HG02870 (cell line): ENCODE measurements around the gene VPS37D.
A peak's percentile ranks its signal among the peaks of the same experiment; 100 is the strongest.
"Not testable (repeated sequence)": the region's sequence is repeated elsewhere in the genome, so short reads cannot be mapped to it uniquely, and the experiment has no call there.

Source experiments
- ATAC-seq: cut with Tn5 transposase; IDR thresholded peaks from one replicate; pipeline ENCODE4 v1.9.1; 2021; ENCODE audit warnings: mild to moderate bottlenecking, moderate library complexity; ENCODE audit not compliant: unreplicated experiment

VPS37D gene

DNA sequence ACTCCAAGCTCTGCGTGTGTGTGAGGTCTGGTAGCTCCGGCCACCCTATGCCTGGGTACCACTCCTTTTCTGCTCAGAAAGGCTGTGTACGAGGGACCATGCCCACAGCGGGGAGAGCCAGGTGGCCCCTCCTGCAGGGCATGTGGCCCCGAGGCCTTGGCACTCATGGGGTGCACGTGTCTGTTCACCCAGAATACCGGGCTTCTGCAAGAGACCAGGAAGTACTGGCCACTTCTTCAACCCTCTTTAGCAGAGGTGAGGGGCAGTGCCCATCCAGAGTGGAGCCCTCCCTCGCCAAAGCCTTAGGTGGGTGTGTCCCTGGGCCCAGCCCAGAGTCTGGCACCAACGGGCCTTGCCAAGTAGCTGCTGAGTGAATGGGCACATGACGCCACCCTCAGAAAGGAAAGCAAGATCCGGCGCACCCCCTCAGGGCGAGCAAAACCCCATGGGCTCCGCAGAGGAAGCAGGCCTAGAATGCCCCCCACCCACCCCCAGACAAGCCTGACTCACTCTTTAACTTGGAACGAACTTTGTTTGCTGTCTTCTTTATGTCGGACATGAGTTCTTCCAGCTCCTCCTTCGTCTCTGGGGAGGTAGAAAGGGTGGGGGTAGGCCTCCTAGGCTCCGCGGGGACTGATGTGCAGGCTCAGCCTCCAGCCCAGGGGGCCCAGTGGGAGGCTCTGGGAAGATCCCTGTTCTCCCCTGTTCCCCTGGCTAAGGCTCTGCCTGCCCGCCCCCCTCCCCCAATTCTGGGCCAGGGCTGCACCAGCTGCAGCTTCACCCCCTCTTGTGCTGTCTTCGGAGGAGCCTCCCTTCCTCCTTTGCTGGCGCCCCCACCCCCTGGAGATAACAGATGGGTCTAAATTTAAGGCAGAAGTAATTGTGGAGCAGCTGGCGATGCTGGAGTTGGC is 37.3 kb downstream of the VPS37D start:
- ATAC-seq = no peak

DNA sequence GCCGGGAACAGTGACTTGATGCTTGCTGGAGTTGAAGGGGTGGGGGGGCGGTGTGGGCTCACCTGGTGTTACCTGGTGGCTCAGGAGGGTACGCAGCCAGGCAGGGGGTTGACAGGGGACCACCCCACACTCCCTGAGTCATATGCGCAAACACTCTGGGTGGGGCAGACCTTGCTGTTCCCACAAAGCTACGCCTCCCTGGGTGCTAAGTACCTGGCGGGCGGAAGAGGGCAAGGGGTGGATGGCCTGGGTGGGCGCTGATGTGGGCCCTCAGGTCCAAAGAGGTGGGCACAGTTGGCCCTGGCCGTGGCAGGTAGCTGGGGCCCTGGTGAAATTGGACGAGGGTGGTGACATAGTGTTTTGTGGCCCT is 37.9 kb downstream of the VPS37D start:
- ATAC-seq = no peak

DNA sequence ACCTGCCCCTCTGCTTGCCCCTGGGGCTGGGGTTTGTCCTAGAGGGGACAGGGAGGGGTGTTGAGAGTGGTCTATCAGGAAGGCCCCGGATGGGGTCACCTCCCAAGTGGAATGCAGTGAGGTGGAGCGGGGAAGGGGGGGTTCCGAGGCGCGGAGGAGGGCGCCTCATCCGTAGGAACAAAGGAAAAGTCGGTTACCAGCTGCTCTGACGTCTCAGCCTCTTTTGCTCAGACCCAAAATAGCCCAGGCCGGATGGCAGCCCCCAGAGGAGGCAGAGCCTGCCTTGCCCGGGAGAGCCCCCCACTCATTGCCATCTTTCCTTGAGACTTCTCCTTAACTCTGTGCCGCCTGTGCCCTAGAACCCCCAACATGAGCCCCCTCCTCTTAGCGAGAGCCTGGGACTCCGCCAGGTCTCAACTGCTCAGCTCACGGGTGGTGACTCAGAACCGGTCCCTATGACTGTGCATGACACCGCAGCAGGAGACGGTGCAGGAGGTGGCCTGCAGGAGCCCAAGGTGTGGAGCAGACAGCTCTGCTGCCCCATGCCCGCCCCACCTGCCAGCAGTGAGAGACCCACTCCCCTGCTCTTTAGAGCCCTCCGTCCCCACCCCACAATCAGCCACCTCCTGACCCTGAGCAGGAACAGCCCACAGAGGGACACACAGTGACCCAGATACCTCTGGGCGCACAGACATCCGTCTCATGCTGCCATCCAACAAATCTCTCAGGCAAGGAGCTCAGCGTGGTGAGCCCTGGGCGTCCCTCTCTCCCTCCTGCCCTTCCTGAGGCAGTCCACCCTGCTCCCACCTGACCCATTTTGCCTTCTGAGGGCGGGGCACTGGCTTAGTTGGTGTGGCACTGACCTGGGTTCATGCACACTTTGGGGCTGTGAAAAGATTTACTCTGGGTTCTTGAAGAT is 38.8 kb downstream of the VPS37D start:
- no peak for ATAC-seq

DNA sequence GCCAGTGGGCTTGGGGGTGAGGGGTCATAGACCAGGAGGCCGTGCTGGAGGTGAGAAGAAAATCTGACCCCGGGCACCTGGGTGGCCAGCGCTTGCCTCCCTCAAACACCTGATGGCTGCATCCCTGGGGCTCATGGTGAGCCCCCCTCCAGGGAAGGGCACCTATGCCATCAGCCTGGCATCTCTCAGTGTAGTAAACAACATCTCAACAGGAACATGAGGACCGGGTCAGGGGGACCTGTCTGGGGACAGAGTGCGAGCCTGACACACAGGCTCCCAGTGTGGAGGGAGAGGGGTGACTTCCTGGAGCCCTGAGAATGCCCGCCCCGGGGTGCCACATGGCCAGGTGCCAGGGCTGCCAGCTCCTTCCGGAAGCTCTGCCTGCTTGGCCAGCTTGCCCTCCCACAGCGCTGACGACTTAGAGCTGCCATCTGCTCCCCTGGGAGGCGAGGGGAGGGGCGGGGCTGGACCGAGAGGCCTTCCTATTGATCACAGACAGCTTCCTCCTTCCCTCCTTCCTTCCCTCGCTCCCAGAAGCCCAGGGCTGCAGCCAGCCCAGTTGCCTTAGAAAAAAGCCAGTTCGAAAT is 39.5 kb downstream of the VPS37D start:
- no peak for ATAC-seq

DNA sequence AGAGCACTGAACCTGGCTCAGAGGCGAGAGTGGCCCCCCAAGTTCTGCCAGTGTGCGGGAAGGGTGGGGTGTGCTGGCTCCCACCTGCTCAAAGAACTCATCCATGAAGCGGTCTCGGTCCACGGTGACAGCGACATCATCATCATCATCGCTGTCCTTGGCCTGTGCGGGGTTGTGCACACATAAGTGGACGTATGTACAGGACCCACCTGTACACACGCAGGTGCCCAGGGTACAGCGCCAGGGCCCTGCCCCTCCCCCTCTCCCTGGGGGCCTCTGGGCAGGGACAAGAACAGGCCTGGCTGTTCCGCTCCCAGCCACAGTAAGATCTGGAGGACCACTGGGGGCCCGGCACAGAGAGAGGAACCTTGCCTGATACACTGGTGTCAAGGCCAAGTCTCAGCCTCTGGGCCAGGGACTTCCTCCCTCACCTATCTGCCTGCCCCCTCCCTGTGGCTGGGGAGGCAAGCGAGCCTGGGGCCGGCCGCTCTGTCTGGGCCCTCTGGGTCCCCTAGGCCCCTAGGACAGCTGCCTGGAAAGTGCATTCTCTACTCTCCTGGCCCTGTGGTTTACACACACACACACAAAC is 41.4 kb downstream of the VPS37D start:
- no peak for ATAC-seq

DNA sequence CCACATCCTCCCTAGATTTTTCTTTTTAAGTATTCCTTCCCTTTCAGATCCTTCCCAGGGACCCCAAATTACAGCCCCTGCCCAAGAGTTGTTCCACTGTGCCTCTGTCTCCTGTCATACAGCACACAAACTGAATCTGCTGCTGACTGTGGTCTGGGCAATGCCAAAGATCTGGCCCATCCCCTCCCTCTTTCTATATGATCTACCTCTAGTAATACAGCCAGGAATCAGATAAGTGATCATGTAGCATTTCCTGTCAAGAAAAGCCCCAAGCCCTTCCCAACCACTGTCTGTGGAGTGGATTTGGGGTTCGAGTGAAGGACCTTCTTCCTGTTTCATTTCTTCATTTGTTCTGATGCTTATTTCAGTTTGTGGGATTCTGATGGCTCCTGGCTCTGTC is 45.1 kb downstream of the VPS37D start:
- ATAC-seq = no peak

DNA sequence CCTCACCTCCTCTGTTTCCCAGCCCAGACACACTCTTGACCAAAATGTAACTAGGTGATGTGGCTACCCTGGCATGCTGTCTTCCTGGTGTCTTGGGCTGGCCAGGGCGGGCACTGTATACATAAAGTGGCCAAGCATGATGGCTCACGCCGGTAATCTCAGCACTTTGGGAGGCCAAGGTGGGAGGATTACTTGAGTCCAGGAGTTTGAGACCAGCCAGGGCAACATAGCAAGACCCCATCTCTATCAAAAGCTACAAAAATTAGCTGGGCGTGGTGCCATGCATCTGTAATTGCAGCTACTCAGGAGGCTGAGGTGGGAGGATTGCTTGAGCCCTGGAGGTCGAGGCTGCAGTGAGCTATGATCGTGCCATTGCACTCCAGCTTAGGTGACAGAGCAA is 45.7 kb downstream of the VPS37D start:
- ATAC-seq = not testable (repeated sequence)

DNA sequence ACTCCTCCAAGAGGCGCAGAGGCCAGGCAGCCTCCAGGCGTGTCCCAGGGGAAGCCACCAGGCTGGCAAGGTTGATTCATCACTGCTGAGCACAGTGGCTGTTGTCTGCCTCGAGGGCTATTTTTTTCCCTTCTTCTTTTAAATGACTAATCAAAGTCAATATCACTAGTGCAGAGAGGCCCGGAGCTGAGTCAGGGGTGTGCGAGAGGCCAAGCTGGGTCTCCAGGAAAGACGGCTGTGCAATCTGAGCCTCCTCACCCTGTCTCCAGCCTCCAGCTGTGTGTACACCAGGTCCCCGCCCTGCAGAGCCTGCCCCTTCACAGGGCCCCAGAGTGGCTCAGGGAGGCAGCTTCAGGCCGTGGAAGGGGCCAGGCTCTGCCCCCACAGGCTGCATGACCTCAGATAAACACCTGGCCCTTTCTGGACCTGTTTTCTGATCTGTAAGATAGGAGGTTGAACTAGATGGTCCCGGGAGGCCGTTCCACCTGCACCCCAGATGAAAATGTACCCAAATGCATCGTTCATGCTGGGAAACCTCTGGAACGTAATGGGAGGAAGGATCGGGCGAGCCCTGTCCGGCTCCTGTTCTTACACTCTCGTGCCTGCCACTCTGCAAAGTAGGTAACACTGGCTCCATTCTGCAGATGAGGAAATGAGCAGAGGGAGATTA is 48.2 kb downstream of the VPS37D start:
- ATAC-seq = no peak

DNA sequence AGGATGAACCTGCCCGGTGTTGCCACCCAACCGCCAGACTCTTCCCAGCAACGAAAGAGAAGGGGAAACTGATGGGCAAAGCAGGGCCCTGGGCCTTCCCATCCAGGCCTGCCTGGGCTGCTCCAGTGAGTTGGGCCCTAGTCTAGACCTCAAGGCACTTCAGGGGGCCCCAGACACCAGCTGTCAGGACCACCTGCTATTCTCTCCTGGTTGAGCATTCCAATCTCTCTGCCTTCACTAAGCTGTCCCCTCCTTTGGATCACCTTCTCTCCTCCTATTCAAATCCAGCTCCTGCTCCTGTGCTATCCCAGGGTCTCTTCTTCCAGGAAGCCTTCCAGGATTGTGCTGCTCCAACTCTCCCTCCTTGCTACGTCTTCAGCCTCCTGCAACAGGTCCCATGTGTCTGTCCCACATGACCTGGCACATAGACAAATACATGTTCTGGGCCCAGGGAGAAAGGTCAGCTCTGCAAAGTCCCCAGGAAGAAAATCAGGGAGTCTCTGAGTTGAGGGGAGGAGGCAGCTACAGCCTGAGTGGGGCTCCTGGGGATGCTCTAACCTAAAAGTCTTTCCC is 48.8 kb downstream of the VPS37D start:
- ATAC-seq = no peak

DNA sequence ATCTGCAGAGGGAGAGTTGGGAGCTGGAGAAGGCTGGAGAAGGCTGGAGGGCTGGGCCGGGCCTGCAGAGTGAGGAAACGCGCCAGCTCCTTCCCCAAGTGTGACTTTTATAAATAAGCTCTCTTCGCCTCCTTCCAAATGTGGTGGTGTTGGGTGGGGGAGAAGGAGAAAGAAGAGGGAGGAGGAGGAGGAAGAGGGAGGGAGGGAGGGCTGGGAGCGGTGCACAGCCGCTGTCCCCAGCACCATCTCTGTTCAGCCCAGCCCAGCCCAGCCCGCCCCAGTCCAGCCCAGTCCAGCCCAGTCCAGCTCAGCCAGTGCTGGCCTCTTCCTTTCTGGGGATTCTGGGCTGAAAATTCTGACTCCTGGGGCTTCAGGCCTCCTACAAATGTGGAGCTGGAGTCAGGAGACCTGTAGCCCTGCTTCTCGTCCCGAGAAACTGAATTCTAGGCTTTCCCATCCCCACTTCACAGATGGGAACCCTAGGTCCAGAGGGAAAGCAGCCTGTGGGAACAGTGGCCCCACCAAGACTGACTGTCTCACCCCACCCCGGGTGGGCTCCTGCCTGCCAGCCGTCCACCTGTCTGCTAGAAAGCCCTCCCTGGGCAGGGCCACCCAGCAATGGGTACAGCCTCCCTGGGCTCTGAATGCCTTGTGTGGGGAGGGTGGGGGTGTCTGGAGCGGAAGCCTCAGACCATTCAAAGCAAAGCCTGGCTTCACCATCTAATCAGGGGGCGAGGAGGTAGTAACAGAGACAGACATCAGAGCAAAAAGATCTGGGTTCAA is 49.6 kb downstream of the VPS37D start:
- ATAC-seq = no peak

DNA sequence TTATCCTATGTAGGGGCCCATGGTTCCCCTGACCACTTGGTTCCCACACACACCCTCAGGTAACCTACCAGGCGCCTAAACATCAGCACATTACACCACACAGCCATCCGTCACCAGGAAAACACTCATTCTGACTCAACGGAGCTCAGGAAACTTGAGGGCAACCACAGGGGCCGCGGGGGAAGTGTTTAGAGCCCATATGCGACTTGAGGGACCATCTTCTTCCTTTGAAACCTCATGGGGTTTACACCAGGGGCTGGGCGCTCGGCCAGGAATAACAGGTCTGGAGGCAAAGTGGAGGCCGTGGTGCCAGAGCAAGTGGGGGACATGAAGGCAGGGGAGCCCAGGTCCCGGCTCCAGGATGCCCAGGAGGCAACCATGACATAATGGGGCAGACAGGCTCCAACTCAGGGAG is 50.4 kb downstream of the VPS37D start:
- no peak for ATAC-seq

DNA sequence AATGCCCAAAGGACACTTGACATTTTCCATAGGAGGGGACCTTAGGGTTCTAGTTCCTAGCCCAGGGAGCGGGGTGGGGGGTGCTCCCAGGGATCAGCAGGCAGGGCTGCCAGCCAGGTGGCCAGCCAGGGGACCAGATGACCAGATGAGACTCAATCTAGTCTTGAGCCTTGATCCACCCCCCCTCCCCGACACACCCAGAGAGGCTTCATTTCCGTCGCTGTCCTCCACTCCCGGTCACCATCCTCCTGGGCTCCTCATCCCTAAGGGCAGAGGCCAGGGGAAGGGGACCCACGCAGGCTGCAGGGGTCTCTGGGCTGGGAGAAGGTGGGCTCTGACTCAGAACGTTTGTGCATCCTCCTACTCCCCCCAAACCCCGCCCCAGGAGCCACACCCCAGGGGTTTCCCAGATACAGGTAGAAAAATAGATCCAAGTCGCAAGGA is 50.8 kb downstream of the VPS37D start:
- no peak for ATAC-seq

DNA sequence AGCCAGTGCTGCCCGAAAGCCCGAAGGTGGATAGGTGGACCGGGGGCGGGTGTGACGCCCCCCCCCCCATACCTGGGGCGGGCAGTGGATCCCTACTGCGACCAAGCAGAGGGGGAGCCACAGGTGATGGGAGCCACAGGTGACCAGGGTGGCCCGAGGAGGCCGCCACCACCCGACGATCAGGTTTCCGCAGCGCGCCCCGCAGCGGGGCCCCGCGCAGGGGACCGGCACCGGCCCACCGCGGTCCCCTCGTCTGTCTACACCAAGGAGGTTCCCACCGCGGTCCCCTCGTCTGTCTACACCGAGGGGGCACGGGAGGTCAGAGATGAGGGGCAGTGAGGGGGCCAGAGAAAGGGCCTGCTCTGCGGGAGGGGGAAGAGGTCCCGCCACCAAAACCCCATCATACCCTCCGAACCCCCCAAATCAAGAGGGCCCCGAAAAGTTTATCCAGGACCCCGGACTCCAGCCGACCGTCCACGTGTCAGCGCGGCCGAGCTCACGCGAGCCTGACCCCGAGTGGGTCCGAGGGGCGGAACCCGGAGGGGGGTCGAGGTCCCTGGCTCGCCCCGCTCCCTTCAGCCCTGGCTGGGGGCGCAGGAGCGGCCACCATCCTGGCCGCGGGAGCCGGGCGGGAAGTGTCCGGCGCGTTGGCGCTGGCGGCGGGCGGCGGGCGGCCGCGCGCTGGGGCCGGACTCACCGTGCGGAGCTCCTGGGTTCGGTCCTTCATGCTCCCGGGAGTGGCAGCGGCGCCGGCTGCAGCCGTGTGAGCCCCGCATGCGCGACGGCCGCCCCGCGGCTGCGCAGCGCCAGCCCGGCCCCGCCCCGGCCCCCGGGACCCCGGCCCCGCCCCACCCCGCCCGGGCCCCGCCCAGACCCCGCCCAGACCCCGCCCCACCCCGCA is 51.5 kb downstream of the VPS37D start, which contains the start of gene STX1A:
TSS of gene STX1A (minus strand) at position 765 of the 901 bp plus-strand sequence. CDS start at position 727, 38 bp downstream.
- ATAC-seq = peak; percentile 62

DNA sequence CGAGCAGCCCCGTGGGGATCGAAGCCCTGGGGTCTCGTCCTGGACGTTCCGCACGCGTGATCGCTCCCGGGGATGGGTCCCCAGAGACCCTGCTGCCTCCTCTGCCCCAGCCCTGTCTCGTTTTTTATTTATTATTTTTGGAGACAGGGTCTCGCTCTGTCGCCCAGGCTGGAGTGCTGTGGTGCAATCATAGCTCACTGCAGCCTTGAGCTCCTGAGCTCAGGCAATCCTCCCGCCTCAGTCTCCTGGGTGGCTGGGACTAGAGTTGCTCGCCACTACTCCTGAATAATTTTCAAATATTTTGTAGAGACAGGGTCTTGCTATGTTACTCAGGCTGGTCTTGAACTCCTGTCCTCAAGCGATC is 52.2 kb downstream of the VPS37D start:
- no peak for ATAC-seq

DNA sequence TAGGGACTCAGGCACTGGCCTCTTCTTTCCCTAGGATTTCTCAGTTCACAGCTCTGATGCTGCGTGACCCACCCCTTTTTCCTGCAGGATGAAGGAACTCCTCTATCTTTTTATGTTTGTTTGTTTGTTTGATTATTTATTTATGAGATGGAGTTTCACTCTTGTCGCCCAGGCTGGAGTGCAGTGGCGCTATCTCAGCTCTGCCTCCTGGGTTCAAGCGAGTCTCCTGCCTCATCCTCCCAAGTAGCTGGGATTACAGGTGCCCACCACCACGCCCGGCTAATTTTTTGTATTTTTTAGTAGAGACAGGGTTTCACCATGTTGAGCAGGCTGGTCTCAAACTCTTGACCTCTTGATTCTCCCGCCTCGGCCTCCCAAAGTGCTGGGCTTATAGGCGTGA is 52.8 kb downstream of the VPS37D start:
- not testable (repeated sequence) for ATAC-seq

DNA sequence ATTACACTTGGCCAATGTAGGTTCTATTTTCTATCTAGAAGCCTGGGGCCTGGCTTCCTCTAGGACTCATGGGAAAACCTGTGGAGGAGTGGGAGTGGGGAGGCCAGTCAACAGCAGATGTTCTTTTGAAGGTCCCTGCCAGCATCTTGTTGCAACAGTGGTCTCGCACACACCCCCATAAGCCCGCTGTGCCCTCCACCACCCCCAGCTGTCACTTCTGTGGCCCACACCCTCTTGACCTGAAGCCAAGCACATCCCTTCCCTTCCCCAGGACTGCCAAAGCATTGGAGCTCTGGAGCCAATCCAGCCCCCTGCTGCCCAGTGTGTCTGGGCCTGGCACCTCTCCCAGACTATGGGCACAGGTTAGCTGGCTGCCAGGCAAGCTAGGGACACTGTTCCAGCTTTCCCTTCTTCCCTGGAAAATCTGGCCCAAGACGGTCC is 53.8 kb downstream of the VPS37D start:
- ATAC-seq = no peak
